HEK293T (cell line): ENCODE data around the gene DOC2A.
A peak's percentile ranks its signal among the peaks of the same experiment; 100 is the strongest.
"Not testable (repeated sequence)": the region's sequence is repeated elsewhere in the genome, so short reads cannot be mapped to it uniquely, and the experiment has no call there.

Experiments
- CTCF ChIA-PET: fragments of 350-600 bp; formaldehyde crosslinking; extraction: SDS; loops from one replicate; lab custom pipeline; 2021; ENCODE audit warnings: antibody characterized with exemption, inconsistent platforms; lab: Yijun Ruan, JAX
- POLR2A ChIA-PET: fragments of 350-600 bp; formaldehyde crosslinking; extraction: SDS; loops from one replicate; lab custom pipeline; 2020; ENCODE audit warnings: antibody characterized with exemption, inconsistent platforms; lab: Yijun Ruan, JAX
- DNase-seq: peaks from one replicate; pipeline ENCODE4 v3.0.0; 2012; ENCODE audit warnings: mixed read lengths; ENCODE audit errors: extremely low spot score
- ARNT ChIP-seq: fragments of 450-650 bp; IDR thresholded peaks from 2 replicates; pipeline ENCODE4 v1.6.1; 2017; ENCODE audit warnings: mild to moderate bottlenecking
- BHLHE40 ChIP-seq: fragments of 450-650 bp; IDR thresholded peaks from 2 replicates; pipeline ENCODE4 v1.6.1; 2016; ENCODE audit warnings: mild to moderate bottlenecking, moderate library complexity, borderline replicate concordance
- CTBP1 ChIP-seq: fragments of 450-650 bp; IDR thresholded peaks from 2 replicates; pipeline ENCODE4 v1.6.1; 2016; ENCODE audit warnings: borderline replicate concordance
- ELF4 ChIP-seq: fragments of 450-650 bp; IDR thresholded peaks from 2 replicates; pipeline ENCODE4 v1.6.1; 2017; ENCODE audit warnings: antibody characterized with exemption
- FOXA1 ChIP-seq: fragments of 450-650 bp; IDR thresholded peaks from 2 replicates; pipeline ENCODE4 v1.6.1; 2016; ENCODE audit warnings: mild to moderate bottlenecking
- FOXK2 ChIP-seq: fragments of 450-650 bp; IDR thresholded peaks from 2 replicates; pipeline ENCODE4 v1.6.1; 2016; ENCODE audit warnings: mild to moderate bottlenecking
- FOXM1 ChIP-seq: fragments of 450-650 bp; IDR thresholded peaks from 2 replicates; pipeline ENCODE4 v1.6.1; 2017; ENCODE audit warnings: mild to moderate bottlenecking, borderline replicate concordance
- HDGF ChIP-seq: fragments of 450-650 bp; IDR thresholded peaks from 2 replicates; pipeline ENCODE4 v1.6.1; 2017; ENCODE audit warnings: antibody characterized with exemption, borderline replicate concordance
- L3MBTL2 ChIP-seq: fragments of 450-650 bp; conservative IDR thresholded peaks from 2 replicates; pipeline ENCODE4 v1.6.1; 2016; ENCODE audit warnings: mild to moderate bottlenecking
- LEF1 ChIP-seq: fragments of 450-650 bp; IDR thresholded peaks from 2 replicates; pipeline ENCODE4 v1.6.1; 2017; ENCODE audit warnings: mild to moderate bottlenecking, borderline replicate concordance
- NFRKB ChIP-seq: fragments of 450-650 bp; IDR thresholded peaks from 2 replicates; pipeline ENCODE4 v1.6.1; 2016; ENCODE audit warnings: mild to moderate bottlenecking, moderate library complexity
- SP1 ChIP-seq: fragments of 450-650 bp; IDR thresholded peaks from 2 replicates; pipeline ENCODE4 v1.6.1; 2017
- SUZ12 ChIP-seq: fragments of 450-650 bp; IDR thresholded peaks from 2 replicates; pipeline ENCODE4 v1.6.1; 2016; ENCODE audit warnings: mild to moderate bottlenecking
- TARDBP ChIP-seq: fragments of 450-650 bp; IDR thresholded peaks from 2 replicates; pipeline ENCODE4 v1.6.1; 2016
- ZNF384 ChIP-seq: fragments of 450-650 bp; IDR thresholded peaks from 2 replicates; pipeline ENCODE4 v1.6.1; 2016
- TF ChIP-seq, protein P1 (sequence below): fragments of 450-650 bp; IDR thresholded peaks from 2 replicates; pipeline ENCODE4 v1.6.1; 2016

The DOC2A gene

DNA sequence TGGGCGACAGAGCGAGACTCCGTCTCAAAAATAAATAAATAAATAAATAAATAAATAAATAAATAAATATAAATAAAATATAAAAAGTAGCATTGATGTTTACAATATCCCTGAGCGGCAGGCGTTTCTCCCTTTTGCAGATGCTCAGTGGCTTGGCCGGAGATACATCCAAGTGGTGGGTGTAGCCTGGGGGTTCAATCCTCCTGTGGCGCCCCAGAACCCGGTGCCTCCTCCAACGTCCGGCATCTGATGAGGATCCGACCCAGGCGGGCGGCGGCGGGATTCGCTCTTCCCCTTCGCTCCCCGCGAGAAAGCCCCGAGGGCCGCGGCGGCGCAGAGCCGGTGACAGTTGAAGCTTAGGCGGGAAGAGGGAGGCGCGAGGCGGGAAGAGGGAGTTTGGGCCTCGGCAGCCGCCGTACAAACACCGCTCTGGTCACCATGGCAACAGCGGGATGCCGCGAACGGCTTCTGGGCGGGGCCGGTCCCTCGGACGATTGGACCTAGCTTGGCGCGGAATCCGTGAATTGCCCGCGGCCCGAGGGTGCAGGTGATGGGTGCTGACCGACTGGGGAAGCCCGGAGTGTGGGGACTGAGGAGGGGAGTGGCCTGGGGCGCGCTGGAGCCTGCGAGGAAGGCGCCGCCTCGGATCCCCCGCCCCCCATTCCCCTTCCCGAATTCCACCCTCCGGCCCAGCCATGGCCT is 42.0 kb upstream of the DOC2A start:
- TF ChIP-seq BHLHE40 (no peak), ZNF384 (no peak), FOXK2 (no peak), ELF4 (no peak), L3MBTL2 (peak; percentile 100), TARDBP (no peak), SUZ12 (no peak), ARNT (no peak), HDGF (no peak), CTBP1 (peak; percentile 44; the same call in 1 of the 2 replicates), NFRKB (no peak), SP1 (no peak), FOXA1 (no peak), FOXM1 (no peak; the same call in 1 of the 2 replicates), LEF1 (no peak)
- TF ChIP-seq, protein P1, sequence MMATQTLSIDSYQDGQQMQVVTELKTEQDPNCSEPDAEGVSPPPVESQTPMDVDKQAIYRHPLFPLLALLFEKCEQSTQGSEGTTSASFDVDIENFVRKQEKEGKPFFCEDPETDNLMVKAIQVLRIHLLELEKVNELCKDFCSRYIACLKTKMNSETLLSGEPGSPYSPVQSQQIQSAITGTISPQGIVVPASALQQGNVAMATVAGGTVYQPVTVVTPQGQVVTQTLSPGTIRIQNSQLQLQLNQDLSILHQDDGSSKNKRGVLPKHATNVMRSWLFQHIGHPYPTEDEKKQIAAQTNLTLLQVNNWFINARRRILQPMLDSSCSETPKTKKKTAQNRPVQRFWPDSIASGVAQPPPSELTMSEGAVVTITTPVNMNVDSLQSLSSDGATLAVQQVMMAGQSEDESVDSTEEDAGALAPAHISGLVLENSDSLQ, result peak; percentile 85
- ChIA-PET POLR2A (interaction anchor here (0.6 to 4.3 kb wide), 13 partner anchors 9 to 590 kb away, joined by 3 to 115 read pairs (median 5); partner anchors contain the start of genes ALDOA, ASPHD1, DCTPP1 and PPP4C), CTCF (interaction anchor here (0.9 to 2.0 kb wide), 4 partner anchors 11 to 39 kb away, joined by 3 to 9 read pairs (median 4); partner anchors contain the start of gene TBX6)
- peak; percentile 99 for DNase-seq

DNA sequence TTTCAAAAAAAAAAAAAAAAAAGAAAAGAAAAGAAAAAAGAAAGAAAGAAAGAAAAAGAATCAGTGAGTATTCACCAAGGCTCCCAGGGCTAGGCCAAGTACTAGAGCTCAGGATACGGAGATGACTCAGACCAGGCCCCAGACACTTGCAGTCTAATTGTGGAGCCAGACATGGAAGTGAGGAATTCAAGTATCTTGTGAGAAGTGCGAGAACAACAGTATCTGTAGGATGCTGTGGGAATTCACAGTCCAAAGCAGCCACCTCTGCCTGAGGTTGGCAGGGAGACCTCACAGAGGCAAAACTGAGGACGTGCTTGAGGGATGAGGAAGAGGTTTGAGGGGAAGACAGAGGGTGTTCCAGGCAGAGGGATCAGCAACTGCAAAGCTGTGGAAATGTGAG is 40.7 kb upstream of the DOC2A start:
- ChIA-PET POLR2A (interaction anchor here (0.5 to 2.9 kb wide), 5 partner anchors 8 to 327 kb away, joined by 4 to 12 read pairs (median 12); partner anchors contain the start of genes ALDOA, PPP4C and YPEL3), CTCF (interaction anchor here (1.2 kb wide), 1 partner anchor 41 kb away, joined by 5 read pairs; the partner anchor contains the start of gene TBX6)
- DNase-seq, result no peak
- no peak for TF ChIP-seq FOXK2
- TF ChIP-seq ELF4, result no peak
- no peak for TF ChIP-seq SUZ12
- TF ChIP-seq TARDBP, result no peak
- TF ChIP-seq FOXA1, result no peak
- TF ChIP-seq BHLHE40, result no peak
- TF ChIP-seq ZNF384, result no peak
- TF ChIP-seq HDGF, result no peak
- TF ChIP-seq LEF1, result no peak
- no peak for TF ChIP-seq NFRKB
- TF ChIP-seq L3MBTL2, result no peak
- TF ChIP-seq FOXM1, result no peak
- TF ChIP-seq, protein P1, result no peak
- TF ChIP-seq SP1, result no peak

DNA sequence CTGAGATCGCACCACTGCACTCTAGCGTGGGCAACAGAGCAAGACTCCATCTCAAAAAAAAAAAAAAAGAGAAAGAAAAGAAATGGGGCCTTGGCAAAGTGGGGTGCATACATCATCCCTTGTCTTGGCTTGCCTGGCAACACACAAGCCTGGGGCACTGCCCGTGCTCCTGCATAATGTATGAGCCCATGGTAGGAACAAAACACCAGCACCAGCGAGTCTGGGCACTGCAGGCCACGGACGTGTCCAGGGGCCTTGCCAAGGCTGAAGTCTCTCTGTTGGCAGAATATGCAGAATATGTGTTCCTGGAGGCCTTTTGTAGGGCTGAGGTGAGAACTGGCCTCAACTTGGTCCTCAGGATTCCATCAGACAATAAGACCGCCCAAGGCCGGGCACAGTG is 39.0 kb upstream of the DOC2A start:
- CTCF ChIA-PET, result interaction anchor here (0.6 kb wide), 1 partner anchor 61 kb away, joined by 3 read pairs; no protein-coding TSS in a partner anchor
- POLR2A ChIA-PET, result interaction anchor here (1.0 to 1.9 kb wide), 4 partner anchors 10 to 522 kb away, joined by 3 to 12 read pairs (median 3); partner anchors contain the start of genes ALDOA and ZNF688
- DNase-seq, result no peak
- TF ChIP-seq HDGF (no peak), FOXM1 (no peak)

DNA sequence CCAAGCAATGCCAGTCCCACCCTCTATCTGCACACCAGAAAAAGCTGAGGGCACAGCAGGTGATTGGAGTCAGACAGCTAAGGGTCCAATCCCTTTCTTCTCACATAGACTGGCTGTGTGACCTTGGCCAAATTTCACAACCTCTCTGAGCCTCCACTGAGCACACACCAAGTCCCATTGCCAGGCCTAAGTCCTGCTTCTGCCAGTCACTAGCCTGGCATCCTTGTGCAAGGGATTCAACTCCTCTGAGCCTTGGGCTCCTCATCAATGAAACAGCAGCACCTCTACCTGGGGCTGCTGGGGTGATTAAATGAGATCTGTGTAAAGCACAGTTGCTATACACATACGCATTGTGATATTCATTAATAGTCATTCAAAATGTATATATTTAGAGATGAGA is 35.8 kb upstream of the DOC2A start:
- ChIA-PET POLR2A (no interaction called here), CTCF (interaction anchor here (0.5 to 0.6 kb wide), 3 partner anchors 46 to 322 kb away, joined by 3 read pairs; no protein-coding TSS in a partner anchor)
- DNase-seq, result no peak
- TF ChIP-seq SUZ12, result no peak
- TF ChIP-seq FOXK2, result no peak

DNA sequence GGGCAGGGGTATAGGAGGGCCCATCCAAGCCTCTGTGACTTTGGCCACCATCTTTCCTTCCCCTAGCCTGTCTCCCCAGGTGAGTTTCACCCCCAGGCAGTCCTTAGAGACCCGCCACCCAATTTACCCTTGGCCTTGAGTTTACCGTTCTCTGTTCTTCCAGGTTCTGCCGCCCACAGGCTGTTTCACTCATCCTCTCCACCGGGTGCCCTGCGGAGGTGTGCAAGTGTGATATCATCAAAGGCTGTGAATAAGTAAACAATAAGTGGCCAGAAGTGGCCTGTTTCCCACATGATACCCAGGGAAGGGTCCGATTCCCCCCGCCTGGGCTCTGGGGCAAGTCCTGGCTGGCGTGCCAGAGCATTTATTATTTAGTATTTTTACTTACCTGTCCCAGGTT is 35.4 kb upstream of the DOC2A start:
- POLR2A ChIA-PET, result interaction anchor here (0.6 kb wide), 1 partner anchor 44 kb away, joined by 3 read pairs; no protein-coding TSS in a partner anchor
- CTCF ChIA-PET, result interaction anchor here (0.6 kb wide), 1 partner anchor 322 kb away, joined by 3 read pairs; no protein-coding TSS in a partner anchor
- DNase-seq, result no peak
- TF ChIP-seq ARNT (no peak), ZNF384 (no peak), TARDBP (no peak), FOXM1 (no peak), ELF4 (no peak), BHLHE40 (no peak), FOXK2 (no peak)

DNA sequence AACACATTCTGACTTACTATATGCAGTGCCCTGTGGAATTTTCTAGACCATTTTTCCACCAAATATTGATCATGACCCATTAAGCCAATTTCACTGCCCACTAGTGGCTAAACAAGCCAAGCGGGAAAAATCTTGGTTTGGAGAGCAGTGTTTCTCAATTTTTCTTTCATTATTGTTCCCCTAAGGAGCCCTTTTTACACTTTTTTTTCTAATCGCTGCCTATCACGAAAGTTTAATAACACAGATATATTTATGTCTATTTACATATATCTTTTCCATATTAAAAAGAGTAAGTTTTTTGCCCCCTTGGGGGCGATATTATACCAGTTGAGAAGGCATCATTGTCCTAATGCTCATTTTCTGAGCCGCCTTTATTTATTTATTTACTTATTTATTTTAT is 31.0 kb upstream of the DOC2A start:
- CTCF ChIA-PET, result interaction anchor here (0.6 to 2.3 kb wide), 7 partner anchors 10 to 193 kb away, joined by 3 to 10 read pairs (median 4); partner anchors contain the start of genes TBX6 and TLCD3B
- POLR2A ChIA-PET, result interaction anchor here (1.2 kb wide), 3 partner anchors 24 to 142 kb away, joined by 3 to 4 read pairs (median 3); partner anchors contain the start of genes ALDOA, CORO1A and TBX6
- TF ChIP-seq CTBP1 (no peak), ZNF384 (peak; percentile 60; the same call in 1 of the 2 replicates), TARDBP (no peak), ELF4 (no peak)
- no peak for DNase-seq

DNA sequence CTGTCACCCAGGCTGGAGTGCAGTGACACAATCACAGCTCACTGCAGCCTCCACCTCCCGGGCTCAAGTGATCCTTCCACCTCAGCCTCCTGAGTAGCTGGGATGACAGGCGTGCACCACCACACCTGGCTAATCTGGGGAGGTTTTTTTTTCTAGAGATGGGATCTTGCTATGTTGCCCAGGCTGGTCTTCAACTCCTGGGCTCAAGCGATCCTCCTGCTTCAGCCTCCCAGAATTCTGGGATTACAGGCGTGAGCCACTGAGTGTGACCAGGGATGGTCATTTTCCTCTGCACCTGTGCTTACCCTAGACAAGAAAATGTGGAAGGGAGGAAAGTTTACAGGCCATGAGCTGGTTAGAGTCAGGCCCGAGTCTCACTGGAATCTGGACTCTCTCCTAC is 29.9 kb upstream of the DOC2A start:
- not testable (repeated sequence) for DNase-seq
- CTCF ChIA-PET, result interaction anchor here (1.5 to 2.3 kb wide), 2 partner anchors 9 to 14 kb away, joined by 6 to 10 read pairs; partner anchors contain the start of gene TLCD3B
- POLR2A ChIA-PET, result interaction anchor here (1.2 to 1.6 kb wide), 4 partner anchors 9 to 143 kb away, joined by 3 to 8 read pairs (median 3); partner anchors contain the start of genes ALDOA and CORO1A
